Urothelium cell line (cell line): ENCODE measurements around the gene KLHL28.

Experiments
- DNase-seq: peaks from one replicate; pipeline ENCODE4 v3.0.0; 2011; ENCODE audit warnings: low spot score, mixed read lengths
- FAIRE-seq: peaks from 2 replicates; lab custom pipeline; 2011; peaks lifted over from hg19 to GRCh38; lab: Jason Lieb, UNC

Gene KLHL28, protein sequence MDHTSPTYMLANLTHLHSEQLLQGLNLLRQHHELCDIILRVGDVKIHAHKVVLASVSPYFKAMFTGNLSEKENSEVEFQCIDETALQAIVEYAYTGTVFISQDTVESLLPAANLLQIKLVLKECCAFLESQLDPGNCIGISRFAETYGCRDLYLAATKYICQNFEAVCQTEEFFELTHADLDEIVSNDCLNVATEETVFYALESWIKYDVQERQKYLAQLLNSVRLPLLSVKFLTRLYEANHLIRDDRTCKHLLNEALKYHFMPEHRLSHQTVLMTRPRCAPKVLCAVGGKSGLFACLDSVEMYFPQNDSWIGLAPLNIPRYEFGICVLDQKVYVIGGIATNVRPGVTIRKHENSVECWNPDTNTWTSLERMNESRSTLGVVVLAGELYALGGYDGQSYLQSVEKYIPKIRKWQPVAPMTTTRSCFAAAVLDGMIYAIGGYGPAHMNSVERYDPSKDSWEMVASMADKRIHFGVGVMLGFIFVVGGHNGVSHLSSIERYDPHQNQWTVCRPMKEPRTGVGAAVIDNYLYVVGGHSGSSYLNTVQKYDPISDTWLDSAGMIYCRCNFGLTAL

DNA sequence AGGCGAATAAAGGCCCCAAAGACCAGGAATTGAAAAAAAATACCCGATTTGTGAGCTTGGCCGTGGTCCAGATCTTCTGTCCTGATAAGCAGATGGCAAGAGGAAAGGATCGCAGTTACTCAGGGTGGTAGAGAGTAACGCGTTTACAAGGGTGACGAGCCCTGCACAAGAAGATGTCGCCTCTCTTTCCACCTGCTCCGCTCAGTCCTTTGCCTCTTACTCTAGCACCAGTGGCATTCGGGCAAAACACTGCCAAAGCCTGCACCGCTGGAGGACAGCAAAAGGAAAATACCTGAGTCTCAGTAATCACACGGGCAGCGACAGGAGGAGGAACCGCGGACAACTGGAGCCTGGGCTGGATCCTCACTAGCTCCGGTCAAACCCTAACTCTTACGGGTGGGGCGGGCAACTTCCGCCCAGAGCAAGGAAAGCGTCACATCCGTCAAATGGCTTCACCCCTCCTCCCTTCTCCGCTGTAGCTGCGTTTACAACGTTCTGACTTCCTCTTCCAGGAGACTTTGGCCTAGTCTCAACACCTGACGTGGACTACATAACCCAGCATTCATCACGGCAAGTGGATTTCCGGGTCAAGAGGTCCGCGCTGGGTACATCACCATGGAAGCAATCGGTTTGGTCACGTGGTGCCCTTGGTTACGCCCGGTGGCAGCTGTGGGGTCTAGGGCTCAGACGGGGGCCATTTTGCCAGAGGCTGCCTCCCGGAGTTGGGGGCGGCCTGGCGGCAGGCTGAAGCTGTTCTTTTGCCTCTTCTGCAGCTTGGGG is at the start of gene KLHL28, which contains the start of gene TOGARAM1:
Gene KLHL28, minus strand, starts transcription at position 394 of the 780 bp plus-strand sequence. CDS start 16,019 bp downstream, outside the sequence.
Gene TOGARAM1, plus strand, starts transcription at position 637 of the 780 bp plus-strand sequence. CDS start 232 bp downstream, outside the sequence.
- DNase-seq: peak; percentile 100
- peak; percentile 99 for FAIRE-seq

DNA sequence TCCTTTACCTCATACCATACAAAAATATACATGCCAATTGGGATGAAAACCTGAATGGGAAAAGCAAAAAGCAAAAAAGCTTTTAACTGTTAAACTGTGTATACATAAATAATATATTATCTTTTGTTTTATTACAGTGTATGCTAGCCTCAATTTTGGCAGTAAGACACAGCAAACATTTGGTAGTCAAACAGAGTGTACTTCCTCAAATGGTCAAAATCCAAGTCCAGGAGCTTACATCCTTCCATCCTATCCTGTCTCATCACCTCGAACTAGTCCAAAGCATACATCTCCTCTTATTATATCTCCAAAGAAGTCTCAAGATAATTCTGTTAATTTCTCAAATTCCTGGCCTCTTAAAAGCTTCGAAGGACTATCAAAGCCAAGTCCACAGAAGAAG is 42.2 kb upstream of the KLHL28 start:
- FAIRE-seq: no peak
- no peak for DNase-seq

DNA sequence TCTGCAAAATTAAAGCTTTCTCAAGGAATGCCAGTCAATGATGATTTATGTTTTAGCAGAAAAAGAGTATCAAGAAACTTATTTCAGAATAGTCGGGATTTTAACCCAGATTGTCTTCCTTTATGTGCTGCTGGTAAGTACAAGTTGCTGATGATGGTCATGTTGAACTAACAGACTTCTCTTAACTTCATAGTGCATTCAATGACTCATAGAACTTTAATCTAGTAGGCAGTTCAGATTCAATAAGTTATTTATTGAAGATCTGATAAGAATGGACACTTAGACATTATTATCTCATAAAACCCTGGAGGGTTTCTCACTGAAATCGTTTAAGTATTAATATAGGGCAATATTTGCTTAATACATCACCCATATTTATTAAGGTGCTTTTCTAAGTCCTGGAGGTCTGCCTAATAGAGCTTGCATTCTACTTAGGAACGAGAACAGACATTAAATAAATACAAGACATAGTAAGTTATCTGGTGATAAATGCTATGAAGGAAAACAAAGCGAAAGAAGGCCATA is 34.1 kb upstream of the KLHL28 start:
- FAIRE-seq (no peak), DNase-seq (no peak)

DNA sequence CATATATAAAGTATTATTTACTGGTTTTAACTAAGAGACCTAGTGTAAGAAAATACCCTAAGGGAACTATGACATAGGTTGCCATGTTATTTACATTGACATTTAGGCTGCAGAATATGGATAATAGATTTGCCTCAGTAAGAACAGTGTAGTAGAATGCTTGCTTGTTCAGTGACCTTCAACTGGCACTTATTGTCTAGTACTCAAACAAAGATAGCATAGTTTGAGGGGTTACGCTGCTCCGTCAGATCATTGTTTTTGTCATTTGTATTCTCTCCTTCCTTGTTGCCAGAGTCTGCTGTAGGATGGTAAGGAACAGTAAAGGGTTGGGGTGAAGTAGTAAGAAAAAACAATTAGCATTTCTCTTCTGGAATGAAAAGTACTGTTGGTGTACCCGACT is 33.4 kb upstream of the KLHL28 start:
- DNase-seq (no peak), FAIRE-seq (peak; percentile 89)

DNA sequence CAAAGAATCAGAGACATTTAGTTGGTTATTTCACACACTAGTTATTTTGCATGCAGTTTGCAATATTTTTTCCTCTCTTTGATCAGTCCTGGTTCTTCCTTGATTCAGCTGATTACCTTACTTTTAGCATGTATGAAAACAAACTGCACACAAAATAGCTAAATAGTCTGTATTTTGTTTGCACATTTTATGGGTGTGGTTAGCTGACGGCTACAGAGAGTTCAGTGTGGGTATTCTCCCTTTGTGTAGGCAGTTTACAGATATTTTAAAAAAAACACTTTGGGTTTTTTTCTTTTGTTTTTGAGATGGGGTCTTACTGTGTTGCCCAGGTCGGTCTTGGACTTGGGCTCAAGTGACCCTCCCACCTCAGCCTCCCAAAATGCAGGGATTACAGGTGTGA is 28.8 kb upstream of the KLHL28 start:
- no peak for DNase-seq
- FAIRE-seq: no peak

DNA sequence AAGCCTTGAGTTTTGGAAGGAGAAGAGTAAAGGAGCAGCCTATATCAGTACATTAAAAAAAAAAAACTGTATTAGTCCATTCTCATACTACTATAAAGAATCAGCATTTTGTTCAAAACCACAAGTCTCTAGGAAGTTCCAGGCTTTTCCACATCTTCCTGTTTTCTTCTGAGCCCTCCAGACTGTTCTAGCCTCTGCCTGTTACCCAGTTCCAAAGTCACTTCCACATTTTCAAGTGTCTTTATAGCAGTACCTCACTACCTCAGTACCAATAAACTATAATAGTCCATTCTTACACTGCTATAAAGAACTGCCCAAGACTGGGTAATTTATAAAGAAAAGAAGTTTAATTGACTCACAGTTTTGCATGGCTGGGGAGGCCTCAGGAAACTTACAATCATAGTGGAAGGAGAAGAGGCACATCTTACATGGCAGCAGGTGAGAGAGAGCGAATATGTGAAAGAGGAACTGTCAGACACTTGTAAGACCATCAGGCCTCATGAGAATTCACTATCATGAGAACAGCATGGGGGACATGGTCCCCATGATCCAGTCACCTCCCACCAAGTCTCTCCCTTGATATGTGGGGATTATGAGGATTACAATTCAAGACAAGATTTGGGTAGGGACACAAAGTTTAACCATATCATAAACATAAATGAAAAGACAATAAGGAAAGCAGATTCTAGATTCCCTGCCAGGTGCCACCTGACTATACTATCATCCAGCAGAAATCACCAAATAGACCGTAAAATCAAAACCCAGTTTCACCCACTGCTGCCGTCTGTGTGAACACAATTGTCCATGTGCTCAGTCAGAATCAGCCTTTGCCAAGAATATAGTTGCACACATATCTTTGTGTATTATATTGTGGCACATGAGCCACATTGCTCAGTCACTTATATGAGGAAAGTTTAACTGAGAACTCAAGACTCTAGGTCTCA is 28.0 kb upstream of the KLHL28 start:
- DNase-seq (no peak), FAIRE-seq (peak; percentile 35)

DNA sequence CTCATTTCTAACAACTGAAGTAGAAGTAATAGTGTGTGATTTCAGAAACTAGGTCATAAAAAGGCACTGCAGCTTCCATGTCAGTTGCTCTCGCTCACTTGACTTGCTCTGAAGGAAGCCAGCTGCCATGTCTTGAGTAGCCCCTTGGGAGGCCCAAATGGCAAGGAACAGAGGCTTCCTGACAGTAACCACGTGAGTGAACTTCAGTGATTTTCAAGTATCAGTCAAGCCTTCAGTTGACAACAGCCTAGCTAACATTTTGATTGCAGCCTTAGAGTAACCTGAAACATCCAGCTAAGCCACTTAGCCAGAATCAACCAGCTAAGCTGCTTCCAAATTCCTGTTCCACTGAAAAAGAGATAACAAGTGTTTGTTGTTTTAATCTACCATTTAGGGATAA is 26.9 kb upstream of the KLHL28 start:
- DNase-seq: no peak
- FAIRE-seq: no peak

DNA sequence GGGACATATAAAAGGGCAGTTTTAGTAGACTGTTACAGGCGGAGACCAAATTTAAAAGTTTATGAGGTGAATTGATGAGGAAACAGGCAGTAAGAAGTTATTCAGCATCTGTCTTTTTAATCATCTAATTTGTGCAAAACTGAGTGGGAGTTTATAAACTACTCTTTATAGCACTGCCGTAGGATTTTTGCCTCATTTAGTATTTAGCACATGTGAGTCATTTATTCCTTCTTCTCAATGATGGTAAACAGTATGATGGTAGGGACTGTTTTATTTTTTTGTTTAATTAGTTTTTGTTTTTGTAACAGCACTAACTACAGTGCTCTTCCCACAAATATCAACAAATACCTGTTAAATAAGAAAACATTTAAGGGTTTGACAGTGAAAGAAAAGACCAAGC is 20.8 kb upstream of the KLHL28 start:
- FAIRE-seq (no peak), DNase-seq (no peak)

DNA sequence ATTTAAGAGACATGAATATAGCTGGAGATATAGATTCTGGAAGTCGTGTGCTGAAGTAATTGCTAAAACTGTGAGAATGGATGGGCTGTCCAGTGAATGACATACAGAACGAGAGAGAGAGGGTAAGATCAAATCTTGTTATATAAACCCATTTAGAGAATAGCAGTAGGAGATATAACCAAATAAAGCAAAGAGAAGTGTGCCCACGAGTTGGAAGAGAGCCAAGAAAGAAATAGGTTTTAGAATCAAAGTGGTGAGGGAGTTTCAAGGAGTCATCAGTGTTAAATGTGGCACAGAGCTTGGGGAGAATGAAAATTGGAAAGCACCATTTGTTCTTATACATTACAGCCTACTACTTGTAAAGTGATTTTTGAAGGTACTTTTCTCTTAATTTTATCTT is 19.5 kb upstream of the KLHL28 start:
- DNase-seq (no peak), FAIRE-seq (no peak)

DNA sequence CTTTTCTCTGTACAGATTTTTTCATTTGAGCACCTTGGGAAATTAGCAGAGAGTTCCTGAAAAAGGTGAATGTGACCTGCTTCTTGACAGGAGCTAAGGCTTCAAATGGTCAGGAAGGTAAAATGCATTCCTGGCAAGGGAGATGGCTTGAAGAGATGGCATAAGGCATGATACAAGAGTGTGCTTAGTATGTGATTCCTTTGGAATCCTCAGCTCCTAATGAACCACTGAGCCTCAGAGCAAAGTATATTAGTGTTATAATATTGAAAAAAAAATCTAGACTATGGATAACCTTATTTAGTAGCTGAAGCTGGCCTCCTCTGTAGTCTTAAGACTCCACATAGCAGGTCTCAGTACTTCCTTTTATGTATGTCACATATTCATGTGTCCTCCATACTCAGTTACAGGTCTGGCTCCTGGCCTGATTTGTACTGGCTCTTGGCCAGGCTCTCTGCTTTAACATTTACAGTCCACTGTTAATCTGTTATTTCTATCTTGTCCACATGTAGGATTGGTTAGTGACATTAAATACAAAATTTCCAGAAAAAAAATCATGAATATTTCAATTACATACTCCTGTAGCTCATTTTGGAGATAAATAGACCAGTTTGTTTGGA is 18.1 kb upstream of the KLHL28 start:
- no peak for DNase-seq
- FAIRE-seq: peak; percentile 30

DNA sequence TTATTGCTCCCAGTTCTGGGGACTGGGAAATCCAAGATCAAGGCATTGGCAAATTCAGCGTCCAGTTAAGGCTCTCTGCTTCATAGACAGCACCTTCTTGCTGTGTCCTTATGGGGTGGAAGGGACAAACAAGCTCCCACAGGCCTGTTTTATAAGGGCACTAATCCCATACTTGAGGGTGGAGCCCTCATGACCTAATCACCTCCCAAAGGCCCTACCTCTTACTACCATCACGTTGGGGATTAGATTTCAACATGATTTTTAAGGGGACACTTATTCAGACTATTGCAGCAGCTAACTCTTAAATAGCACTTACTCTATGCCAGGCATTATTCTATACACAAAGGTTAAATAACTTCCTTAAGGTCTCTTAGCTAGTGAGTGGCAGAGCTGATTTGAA is 17.5 kb upstream of the KLHL28 start:
- FAIRE-seq (no peak), DNase-seq (no peak)

DNA sequence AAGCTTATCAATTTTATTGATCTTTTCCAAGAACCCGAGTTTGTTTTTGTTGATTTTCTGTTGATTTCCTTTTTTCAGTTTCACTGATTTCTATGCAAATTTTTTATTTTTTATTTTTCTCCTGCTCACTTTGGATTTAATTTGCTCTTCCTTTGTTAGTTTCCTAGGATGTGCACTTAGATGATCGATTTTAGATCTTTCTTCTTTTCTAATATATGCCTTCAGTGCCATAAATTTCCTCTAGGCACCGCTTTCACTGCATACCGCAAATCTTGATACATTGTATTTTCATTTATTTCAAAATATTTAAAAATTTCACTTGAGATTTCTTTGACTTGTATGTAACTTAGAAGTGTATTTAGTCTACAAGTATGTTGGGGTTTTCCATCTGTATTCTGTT is 9.7 kb upstream of the KLHL28 start:
- FAIRE-seq (no peak), DNase-seq (no peak)

DNA sequence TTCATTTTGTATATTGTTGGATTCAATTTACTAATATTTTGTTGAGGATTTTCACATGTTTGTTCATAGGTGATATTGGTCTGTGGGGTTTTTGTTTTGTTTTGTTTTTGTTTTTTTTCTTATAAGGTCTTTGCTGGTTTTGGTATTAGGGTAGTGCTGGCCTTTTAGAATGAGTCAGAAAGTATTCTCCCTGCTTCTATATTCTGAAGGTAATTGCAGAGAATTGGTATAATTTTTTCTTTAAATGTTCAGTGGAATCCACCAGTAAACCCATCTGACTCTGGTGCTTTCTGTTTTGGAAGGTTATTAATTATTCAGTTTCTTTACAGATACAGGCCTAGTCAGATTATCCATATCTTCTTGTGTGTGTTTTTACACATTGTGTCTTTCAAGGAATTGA is 9.2 kb upstream of the KLHL28 start:
- DNase-seq (no peak), FAIRE-seq (no peak)

DNA sequence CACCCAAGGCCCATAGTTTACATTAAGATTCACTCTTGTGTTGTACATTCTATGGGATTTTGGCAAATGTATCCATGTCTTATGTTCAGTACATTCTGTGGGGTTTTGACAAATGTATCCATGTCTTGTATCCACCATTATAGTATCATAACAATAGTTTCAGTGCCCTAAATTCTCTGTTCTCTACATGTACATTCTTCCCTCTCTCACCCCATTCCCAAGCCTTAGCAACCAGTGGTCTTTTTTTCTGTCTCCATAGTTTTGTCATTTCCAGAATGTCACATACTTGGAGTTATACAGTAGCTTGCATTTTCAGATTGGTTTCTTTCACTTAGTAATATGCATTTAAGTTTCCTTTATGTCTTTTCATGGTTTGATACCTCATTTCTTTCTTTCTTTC is 7.0 kb upstream of the KLHL28 start:
- no peak for DNase-seq
- no peak for FAIRE-seq

DNA sequence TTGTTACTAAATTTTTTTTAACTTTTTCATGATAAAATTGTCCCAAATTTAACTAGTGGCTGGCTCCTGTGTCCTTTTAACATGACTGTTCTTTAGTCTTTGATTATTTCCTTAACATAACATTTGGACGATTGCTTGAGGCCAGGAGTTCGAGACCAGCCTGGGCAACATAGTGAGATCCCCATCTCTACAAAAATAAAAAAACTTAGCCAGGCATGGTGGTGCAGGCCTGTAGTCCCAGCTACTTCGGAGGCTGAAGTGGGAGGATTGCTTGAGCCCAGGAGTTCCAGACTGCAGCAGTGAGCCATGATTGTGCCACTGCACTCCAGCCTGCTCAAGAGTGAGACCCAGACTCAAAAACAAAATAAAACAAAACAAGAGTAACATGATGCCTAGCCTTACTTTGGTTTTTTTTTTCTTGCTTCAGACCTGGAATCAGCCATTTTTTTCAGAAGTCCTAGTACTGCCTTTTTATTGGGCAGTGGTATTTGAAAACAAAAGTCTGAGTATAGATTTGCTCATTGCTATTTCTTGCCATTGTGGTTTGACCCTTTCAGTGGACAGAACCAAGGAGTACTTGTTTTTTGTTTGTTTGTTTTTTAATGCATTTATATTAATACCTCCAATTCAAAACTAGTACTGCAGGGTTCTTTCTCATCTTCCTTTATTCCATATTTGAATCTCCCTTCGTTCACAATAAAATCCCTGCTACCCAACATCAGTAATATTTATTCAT is 5.0 kb upstream of the KLHL28 start:
- FAIRE-seq (no peak), DNase-seq (no peak)

DNA sequence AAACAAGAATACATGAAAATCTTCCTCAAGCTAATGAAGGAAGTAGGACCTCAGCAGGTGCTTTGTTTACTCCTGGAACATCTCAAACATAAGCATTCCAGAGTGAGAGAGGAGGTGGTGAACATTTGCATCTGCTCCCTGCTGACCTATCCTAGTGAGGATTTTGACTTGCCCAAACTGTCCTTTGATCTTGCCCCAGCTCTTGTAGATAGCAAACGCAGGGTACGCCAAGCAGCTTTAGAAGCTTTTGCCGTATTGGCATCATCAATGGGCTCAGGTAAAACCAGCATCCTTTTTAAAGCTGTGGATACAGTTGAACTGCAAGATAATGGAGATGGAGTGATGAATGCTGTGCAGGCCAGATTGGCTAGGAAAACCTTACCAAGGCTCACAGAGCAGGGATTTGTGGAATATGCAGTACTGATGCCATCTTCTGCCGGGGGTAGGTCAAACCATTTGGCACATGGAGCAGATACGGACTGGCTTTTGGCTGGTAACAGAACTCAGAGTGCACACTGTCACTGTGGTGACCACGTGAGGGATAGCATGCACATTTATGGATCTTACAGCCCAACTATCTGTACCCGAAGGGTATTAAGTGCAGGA is 2.1 kb upstream of the KLHL28 start:
- FAIRE-seq (no peak), DNase-seq (no peak)

DNA sequence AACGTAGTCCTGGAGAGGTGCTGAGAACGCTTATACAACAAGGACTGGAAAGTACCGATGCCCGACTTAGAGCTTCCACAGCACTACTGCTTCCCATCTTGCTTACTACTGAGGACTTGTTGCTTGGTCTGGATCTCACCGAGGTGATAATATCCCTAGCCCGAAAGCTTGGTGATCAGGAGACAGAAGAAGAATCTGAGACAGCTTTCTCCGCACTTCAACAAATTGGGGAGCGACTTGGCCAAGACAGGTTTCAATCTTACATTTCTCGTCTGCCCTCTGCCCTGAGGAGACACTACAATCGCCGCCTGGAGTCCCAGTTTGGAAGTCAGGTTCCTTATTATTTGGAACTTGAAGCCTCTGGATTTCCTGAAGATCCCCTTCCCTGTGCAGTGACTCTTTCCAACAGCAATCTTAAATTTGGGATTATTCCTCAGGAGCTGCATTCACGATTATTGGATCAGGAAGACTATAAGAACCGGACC is 1.3 kb upstream of the KLHL28 start:
- FAIRE-seq (no peak), DNase-seq (no peak)

DNA sequence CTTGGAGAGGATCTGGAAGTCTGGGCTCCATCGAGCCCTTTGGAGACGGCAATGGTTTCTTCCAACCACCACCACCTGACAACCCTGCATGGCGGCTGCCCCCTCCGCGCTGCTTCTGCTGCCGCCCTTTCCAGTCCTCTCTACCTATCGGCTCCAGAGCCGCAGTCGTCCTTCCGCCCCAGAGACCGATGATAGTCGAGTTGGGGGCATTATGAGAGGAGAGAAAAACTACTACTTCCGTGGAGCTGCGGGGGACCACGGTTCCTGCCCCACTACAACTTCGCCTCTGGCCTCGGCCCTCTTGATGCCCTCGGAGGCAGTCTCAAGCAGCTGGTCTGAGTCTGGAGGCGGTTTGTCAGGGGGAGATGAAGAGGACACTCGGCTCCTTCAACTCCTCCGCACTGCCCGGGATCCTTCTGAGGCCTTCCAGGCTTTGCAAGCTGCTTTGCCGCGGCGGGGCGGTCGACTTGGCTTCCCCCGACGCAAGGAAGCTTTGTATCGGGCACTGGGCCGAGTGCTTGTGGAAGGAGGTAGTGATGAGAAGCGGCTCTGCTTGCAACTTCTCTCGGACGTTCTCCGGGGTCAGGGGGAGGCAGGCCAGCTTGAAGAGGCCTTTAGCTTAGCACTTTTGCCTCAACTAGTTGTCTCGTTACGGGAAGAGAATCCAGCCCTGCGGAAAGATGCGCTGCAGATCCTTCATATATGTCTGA is 742 bp upstream of the KLHL28 start:
- DNase-seq (no peak), FAIRE-seq (no peak)
